Gastrocnemius medialis (tissue), 4 donors: ENCODE data around the gene ZNF341. TPM values are rescaled to one million over a fixed set of nuclear protein-coding genes. Genes with fewer than 3 reads are reported as not detected.

ENCODE experiments used
- ATAC-seq, 2 donors: fragments of 150-250 bp; one replicate each; pipeline ENCODE4 v1.9.1; 2016
- DNase-seq, 2 donors: peaks; one replicate each; pipeline ENCODE4 v3.0.0-alpha.2; 2019
- H3K27ac ChIP-seq, 4 donors: fragments of 200-600 bp; sonication (generic); 1 replicate in 1 of 4; 2 replicates in 3 of 4; pipeline ENCODE4 v1.5.1; 2016 to 2018; ENCODE audit warnings: mild to moderate bottlenecking in 2 of 4, moderate library complexity in 1 of 4
- H3K27me3 ChIP-seq, 3 donors: fragments of 200-600 bp; sonication (generic) in 2 of 3; 1 replicate in 1 of 3; 2 replicates in 2 of 3; pipeline versions ENCODE4 v1.5.1 to v1.6.0; 2016 to 2019; ENCODE audit warnings: mild to moderate bottlenecking in 1 of 3, moderate library complexity in 1 of 3
- H3K36me3 ChIP-seq, 2 donors: fragments of 200-600 bp; sonication (generic) in 1 of 2; one replicate each; pipeline ENCODE4 v1.5.1; 2017 to 2018
- H3K4me1 ChIP-seq, 2 donors: fragments of 200-600 bp; sonication (generic) in 1 of 2; one replicate each; pipeline ENCODE4 v1.5.1; 2016 to 2017; ENCODE audit warnings: mild to moderate bottlenecking in 2 of 2
- H3K4me3 ChIP-seq, 4 donors: fragments of 200-600 bp; sonication (generic) in 3 of 4; 1 replicate in 1 of 4; 2 replicates in 3 of 4; pipeline ENCODE4 v1.5.1; 2016 to 2019; ENCODE audit warnings: mild to moderate bottlenecking in 2 of 4
- H3K9me3 ChIP-seq, 3 donors: fragments of 200-600 bp; sonication (generic) in 2 of 3; 1 replicate in 1 of 3; 2 replicates in 2 of 3; pipeline ENCODE4 v1.5.1; 2016 to 2019
- CTCF ChIP-seq, 5 experiments: fragments of 450-650 bp in 3 of 5; fragments of 200-600 bp in 2 of 5; sonication (generic) in 2 of 5; IDR thresholded peaks in 4 of 5; conservative IDR thresholded peaks in 1 of 5; 1 replicate in 4 of 5; 2 replicates in 1 of 5; pipeline ENCODE4 v1.5.1; 2016 to 2019; ENCODE audit warnings: antibody characterized with exemption in 5 of 5, mild to moderate bottlenecking in 3 of 5, moderate library complexity in 3 of 5
- POLR2A ChIP-seq, 2 donors: fragments of 450-650 bp; IDR thresholded peaks; one replicate each; pipeline ENCODE4 v1.6.1; 2017; ENCODE audit warnings: antibody characterized with exemption in 2 of 2, mild to moderate bottlenecking in 2 of 2, moderate library complexity in 2 of 2
- in situ Hi-C, 4 donors: fragments of 200-750 bp; cut with MboI; loops; one replicate each; pipeline versions ENCODE4 v1.15.0 to v1.8.0; 2017; ENCODE audit warnings: low sequenced_read_pairs in 4 of 4
- intact Hi-C: fragments of 100-400 bp; cut with DNase I; formaldehyde crosslinking; loops from one replicate; pipeline ENCODE4 v1.15.1; 2023; ENCODE audit warnings: low total_unique reads
- total RNA-seq, 4 donors: library from RNA; depleted of rRNA; stranded (reverse); fragments of >200 nt; gene quantifications; one replicate each; pipeline versions ENCODE4 v1.1.0 to v1.2.3, GENCODE V29; 2016

ZNF341 gene
- total RNA-seq, 4 donors from 2014 or later, result 1.8 to 4.6 (median 2.6) TPM

- Histone ChIP-seq H3K4me1 (peaks cover 95 to 96% of the 10 kb centered on the region in 2 donors), H3K27ac (peak overlapping the region; percentile 68 to 83 (median 71))
- peak; percentile 79 to 83 for ATAC-seq
Measured at GRCh38 chr20:33828326-33828844, 96.6 kb downstream of the ZNF341 start.

DNA sequence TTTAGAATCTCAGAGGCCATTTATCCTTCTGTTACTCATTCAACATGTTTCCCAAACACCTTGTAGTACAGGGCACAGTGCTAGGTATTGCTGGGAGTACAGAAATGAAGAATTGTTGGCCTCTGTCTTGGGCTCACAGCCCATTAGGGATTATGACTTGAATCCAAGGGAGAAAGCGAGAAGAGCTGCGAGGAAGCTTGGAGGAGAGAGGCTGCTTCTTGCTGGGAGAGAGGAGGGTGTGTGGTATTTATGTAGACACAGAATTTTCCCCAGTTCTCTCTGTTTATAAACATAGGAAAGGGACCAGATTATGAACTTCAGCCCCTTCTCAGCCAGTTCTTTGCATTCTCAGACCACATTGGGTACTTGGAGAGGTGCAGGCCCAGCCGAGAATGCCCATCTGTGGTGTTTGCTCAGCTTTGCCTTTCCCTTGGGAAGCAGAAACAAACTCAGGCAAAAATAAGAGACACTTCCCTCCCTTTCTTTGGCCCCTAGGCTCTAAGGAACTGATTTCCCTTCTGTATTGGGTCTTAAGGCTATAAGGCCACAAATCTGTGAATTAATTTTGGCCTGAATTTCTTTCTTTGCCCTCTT, 97.3 kb downstream of the ZNF341 start:
- in situ Hi-C loops, result no loop called here
- no peaks in the 10 kb centered on the region for H3K9me3 ChIP-seq
- intact Hi-C loops, result loop anchor here (1.0 kb wide), 1 partner anchor 18 kb away; the partner anchor contains the start of gene CHMP4B
- TF ChIP-seq CTCF (IDR thresholded peaks at IDR 0.05 in 4 of 5, conservative IDR thresholded peaks at IDR 0.05 in 1 of 5), result no peak
- no peak for TF ChIP-seq POLR2A (IDR thresholded peaks at IDR 0.05)
- no peaks in the 10 kb centered on the region for H3K27me3 ChIP-seq
- no peaks in the 10 kb centered on the region for H3K36me3 ChIP-seq
- H3K4me1 ChIP-seq, result peaks cover 94 to 99% of the 10 kb centered on the region in 2 donors
- peak overlapping the region; percentile 68 to 83 (median 71) for H3K27ac ChIP-seq
- H3K4me3 ChIP-seq, result no peak overlapping the region
- ATAC-seq (peak; percentile 23 to 34), DNase-seq (no peak)

More at GRCh38 chr20:33828326-33828844, 96.6 kb downstream of the ZNF341 start:
- intact Hi-C loops (loop anchor here (1.0 kb wide), 1 partner anchor 17 kb away; the partner anchor contains the start of gene CHMP4B), in situ Hi-C loops (no loop called here)
- Histone ChIP-seq H3K4me3 (no peak overlapping the region), H3K9me3 (no peaks in the 10 kb centered on the region), H3K36me3 (no peaks in the 10 kb centered on the region), H3K27me3 (no peaks in the 10 kb centered on the region)
- peak; percentile 27 to 56 for DNase-seq
- TF ChIP-seq CTCF (IDR thresholded peaks at IDR 0.05 in 4 of 5, conservative IDR thresholded peaks at IDR 0.05 in 1 of 5), result no peak
- TF ChIP-seq POLR2A (IDR thresholded peaks at IDR 0.05), result peak in 1 of 2 donors; percentile 40

GRCh38 chr20:33829636-33830035, 97.8 kb downstream of the ZNF341 start:
- Histone ChIP-seq H3K9me3 (no peaks in the 10 kb centered on the region), H3K36me3 (no peaks in the 10 kb centered on the region), H3K4me1 (peaks cover 92 to 93% of the 10 kb centered on the region in 2 donors), H3K27me3 (no peaks in the 10 kb centered on the region), H3K4me3 (no peak overlapping the region), H3K27ac (peak overlapping the region; percentile 68 to 83 (median 71))
- in situ Hi-C loops (no loop called here), intact Hi-C loops (no loop called here)
- DNase-seq (no peak), ATAC-seq (no peak)
- TF ChIP-seq CTCF (IDR thresholded peaks at IDR 0.05 in 4 of 5, conservative IDR thresholded peaks at IDR 0.05 in 1 of 5), result no peak
- no peak for TF ChIP-seq POLR2A (IDR thresholded peaks at IDR 0.05)

DNA sequence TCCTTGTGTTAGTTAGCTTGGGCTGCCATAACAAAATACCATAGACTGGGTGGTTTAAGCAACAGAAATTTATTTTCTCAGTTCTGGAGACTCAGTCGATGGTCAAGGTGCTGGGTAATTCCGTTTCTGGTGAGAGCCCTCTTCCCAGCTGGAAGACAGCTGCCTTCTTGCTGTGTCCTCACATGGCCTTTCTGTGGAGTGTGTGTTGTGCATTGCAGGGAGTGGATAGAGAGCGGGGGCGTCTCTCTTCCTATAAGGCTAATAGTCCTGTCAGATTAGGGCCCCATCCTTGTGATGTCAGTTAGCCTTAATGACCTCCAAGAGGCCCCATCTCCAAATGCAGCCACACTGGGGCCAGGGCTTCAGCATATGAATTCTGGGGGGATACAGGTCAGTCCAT, 98.6 kb downstream of the ZNF341 start:
- Histone ChIP-seq H3K27ac (peak overlapping the region; percentile 68 to 83 (median 71)), H3K4me3 (no peak overlapping the region), H3K9me3 (no peaks in the 10 kb centered on the region), H3K36me3 (no peaks in the 10 kb centered on the region), H3K27me3 (no peaks in the 10 kb centered on the region), H3K4me1 (peaks cover 85 to 88% of the 10 kb centered on the region in 2 donors)
- in situ Hi-C loops, result no loop called here
- TF ChIP-seq POLR2A (IDR thresholded peaks at IDR 0.05) (no peak), CTCF (IDR thresholded peaks at IDR 0.05 in 4 of 5, conservative IDR thresholded peaks at IDR 0.05 in 1 of 5) (no peak)
- ATAC-seq, result no peak
- no peak for DNase-seq
- intact Hi-C loops, result no loop called here
